ENCODE results near the gene SH2D7. TPM values are rescaled to one million over a fixed set of nuclear protein-coding genes. Genes with fewer than 3 reads are reported as not detected.

The SH2D7 gene
- polyA plus RNA-seq, 1 donor from 2014 or later = not detected

DNA sequence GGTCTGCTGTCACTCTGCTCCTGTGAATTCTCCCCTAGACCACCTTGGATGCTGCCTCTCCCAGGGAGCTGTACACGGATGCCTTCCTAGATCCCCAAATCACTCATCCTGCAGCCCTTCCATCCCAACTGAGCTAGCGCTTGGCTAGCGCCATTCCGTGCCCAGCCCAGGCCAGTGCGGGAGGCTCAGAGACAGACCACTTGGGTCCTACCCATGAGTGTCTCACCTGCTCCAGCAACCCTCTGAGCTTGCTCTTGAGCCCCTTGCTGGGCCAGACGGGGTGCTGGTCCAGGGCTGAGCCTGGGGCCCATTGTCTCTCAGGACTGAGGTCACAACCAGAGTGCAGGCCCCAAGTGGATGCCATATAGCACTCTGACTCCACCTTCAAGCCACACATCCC lies 17.7 kb downstream of the SH2D7 start:
- no peak overlapping the region for H3K27ac ChIP-seq (ENCODE audit: low read length)
- H3K4me3 ChIP-seq (ENCODE audit: low read length) = no peak overlapping the region
- no peaks in the 10 kb centered on the region for H3K9me2 ChIP-seq (ENCODE audit: insufficient read depth, low read length)
- H3K9me3 ChIP-seq (ENCODE audit: low read length) = no peaks in the 10 kb centered on the region
- H3K4me2 ChIP-seq (ENCODE audit: low read length) = no peak overlapping the region
- TF ChIP-seq, protein P1, sequence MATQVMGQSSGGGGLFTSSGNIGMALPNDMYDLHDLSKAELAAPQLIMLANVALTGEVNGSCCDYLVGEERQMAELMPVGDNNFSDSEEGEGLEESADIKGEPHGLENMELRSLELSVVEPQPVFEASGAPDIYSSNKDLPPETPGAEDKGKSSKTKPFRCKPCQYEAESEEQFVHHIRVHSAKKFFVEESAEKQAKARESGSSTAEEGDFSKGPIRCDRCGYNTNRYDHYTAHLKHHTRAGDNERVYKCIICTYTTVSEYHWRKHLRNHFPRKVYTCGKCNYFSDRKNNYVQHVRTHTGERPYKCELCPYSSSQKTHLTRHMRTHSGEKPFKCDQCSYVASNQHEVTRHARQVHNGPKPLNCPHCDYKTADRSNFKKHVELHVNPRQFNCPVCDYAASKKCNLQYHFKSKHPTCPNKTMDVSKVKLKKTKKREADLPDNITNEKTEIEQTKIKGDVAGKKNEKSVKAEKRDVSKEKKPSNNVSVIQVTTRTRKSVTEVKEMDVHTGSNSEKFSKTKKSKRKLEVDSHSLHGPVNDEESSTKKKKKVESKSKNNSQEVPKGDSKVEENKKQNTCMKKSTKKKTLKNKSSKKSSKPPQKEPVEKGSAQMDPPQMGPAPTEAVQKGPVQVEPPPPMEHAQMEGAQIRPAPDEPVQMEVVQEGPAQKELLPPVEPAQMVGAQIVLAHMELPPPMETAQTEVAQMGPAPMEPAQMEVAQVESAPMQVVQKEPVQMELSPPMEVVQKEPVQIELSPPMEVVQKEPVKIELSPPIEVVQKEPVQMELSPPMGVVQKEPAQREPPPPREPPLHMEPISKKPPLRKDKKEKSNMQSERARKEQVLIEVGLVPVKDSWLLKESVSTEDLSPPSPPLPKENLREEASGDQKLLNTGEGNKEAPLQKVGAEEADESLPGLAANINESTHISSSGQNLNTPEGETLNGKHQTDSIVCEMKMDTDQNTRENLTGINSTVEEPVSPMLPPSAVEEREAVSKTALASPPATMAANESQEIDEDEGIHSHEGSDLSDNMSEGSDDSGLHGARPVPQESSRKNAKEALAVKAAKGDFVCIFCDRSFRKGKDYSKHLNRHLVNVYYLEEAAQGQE (IDR thresholded peaks at IDR 0.05; ENCODE audit: borderline replicate concordance) = no peak
- no peak for TF ChIP-seq MXI1 (conservative IDR thresholded peaks at IDR 0.05; ENCODE audit: poor library complexity, severe bottlenecking)
- no peak for TF ChIP-seq RAD21 (conservative IDR thresholded peaks at IDR 0.05)
- no peak for TF ChIP-seq SMC3 (conservative IDR thresholded peaks at IDR 0.05; ENCODE audit: poor library complexity)
- TF ChIP-seq TAF1 (IDR thresholded peaks at IDR 0.05; ENCODE audit: low read depth) = no peak
- TF ChIP-seq POLR2AphosphoS5 (IDR thresholded peaks at IDR 0.05) = no peak
- TF ChIP-seq EZH2 (IDR thresholded peaks at IDR 0.05; ENCODE audit: borderline replicate concordance, insufficient read depth, low read length, poor library complexity, severe bottlenecking) = no peak
- TF ChIP-seq EP300 (conservative IDR thresholded peaks at IDR 0.05; ENCODE audit: poor library complexity, severe bottlenecking) = no peak
- TF ChIP-seq, protein P2, sequence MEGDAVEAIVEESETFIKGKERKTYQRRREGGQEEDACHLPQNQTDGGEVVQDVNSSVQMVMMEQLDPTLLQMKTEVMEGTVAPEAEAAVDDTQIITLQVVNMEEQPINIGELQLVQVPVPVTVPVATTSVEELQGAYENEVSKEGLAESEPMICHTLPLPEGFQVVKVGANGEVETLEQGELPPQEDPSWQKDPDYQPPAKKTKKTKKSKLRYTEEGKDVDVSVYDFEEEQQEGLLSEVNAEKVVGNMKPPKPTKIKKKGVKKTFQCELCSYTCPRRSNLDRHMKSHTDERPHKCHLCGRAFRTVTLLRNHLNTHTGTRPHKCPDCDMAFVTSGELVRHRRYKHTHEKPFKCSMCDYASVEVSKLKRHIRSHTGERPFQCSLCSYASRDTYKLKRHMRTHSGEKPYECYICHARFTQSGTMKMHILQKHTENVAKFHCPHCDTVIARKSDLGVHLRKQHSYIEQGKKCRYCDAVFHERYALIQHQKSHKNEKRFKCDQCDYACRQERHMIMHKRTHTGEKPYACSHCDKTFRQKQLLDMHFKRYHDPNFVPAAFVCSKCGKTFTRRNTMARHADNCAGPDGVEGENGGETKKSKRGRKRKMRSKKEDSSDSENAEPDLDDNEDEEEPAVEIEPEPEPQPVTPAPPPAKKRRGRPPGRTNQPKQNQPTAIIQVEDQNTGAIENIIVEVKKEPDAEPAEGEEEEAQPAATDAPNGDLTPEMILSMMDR (IDR thresholded peaks at IDR 0.05; ENCODE audit: poor library complexity, severe bottlenecking) = no peak
- H3K9ac ChIP-seq (ENCODE audit: low read length) = no peak overlapping the region
- no peaks in the 10 kb centered on the region for H3K79me2 ChIP-seq (replicated peaks; ENCODE audit: insufficient read depth, low read length)
- no peaks in the 10 kb centered on the region for H3K27me3 ChIP-seq (ENCODE audit: insufficient read depth, low read depth, low read length)
- H2AFZ ChIP-seq (ENCODE audit: low read depth, low read length) = no peak overlapping the region
- no peaks in the 10 kb centered on the region for H3K36me3 ChIP-seq (ENCODE audit: insufficient read depth, low read length)
- H3F3A ChIP-seq (ENCODE audit: insufficient read depth, low read length, poor library complexity, severe bottlenecking) = no peaks in the 10 kb centered on the region
- H4K20me1 ChIP-seq (ENCODE audit: insufficient read depth) = no peaks in the 10 kb centered on the region

DNA sequence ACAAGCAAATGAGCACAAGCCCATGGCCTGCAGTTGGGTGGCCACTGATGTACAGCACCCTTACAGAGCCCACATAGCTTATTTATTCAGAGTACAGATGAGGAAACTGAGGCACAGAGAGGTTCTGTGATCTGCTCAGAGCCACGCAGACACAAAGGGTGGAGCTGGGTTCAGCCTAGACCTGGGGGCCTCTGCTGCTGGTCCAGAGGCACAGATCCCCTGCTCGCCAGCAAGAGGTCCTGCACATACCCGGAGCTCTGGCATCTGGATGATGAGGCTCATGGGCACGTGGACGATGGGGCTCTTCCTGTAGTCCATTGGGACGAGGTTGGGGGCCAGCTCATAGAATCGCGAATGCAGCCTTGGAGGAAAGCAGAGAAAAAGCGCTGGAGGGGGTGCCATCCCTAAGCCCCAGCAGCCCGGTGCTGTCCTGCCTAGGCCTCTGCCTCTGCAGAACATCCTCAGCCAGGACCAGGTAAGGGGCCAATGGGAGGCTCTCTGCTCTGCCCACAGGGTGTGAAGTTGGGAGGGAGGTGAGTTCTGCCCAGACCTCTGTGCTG lies 18.6 kb downstream of the SH2D7 start:
- H4K20me1 ChIP-seq (ENCODE audit: insufficient read depth) = no peaks in the 10 kb centered on the region
- no peak overlapping the region for H3K9ac ChIP-seq (ENCODE audit: low read length)
- H2AFZ ChIP-seq (ENCODE audit: low read depth, low read length) = no peak overlapping the region
- no peaks in the 10 kb centered on the region for H3F3A ChIP-seq (ENCODE audit: insufficient read depth, low read length, poor library complexity, severe bottlenecking)
- no peaks in the 10 kb centered on the region for H3K36me3 ChIP-seq (ENCODE audit: insufficient read depth, low read length)
- TF ChIP-seq EZH2 (IDR thresholded peaks at IDR 0.05; ENCODE audit: borderline replicate concordance, insufficient read depth, low read length, poor library complexity, severe bottlenecking) = no peak
- TF ChIP-seq EP300 (conservative IDR thresholded peaks at IDR 0.05; ENCODE audit: poor library complexity, severe bottlenecking) = no peak
- no peak for TF ChIP-seq POLR2AphosphoS5 (IDR thresholded peaks at IDR 0.05)
- no peak for TF ChIP-seq MXI1 (conservative IDR thresholded peaks at IDR 0.05; ENCODE audit: poor library complexity, severe bottlenecking)
- TF ChIP-seq, protein P1 (IDR thresholded peaks at IDR 0.05; ENCODE audit: borderline replicate concordance) = no peak
- TF ChIP-seq, protein P2 (IDR thresholded peaks at IDR 0.05; ENCODE audit: poor library complexity, severe bottlenecking) = no peak
- TF ChIP-seq TAF1 (IDR thresholded peaks at IDR 0.05; ENCODE audit: low read depth) = no peak
- no peak for TF ChIP-seq SMC3 (conservative IDR thresholded peaks at IDR 0.05; ENCODE audit: poor library complexity)
- no peak for TF ChIP-seq RAD21 (conservative IDR thresholded peaks at IDR 0.05)
- H3K79me2 ChIP-seq (replicated peaks; ENCODE audit: insufficient read depth, low read length) = no peaks in the 10 kb centered on the region
- no peak overlapping the region for H3K4me2 ChIP-seq (ENCODE audit: low read length)
- no peaks in the 10 kb centered on the region for H3K27me3 ChIP-seq (ENCODE audit: insufficient read depth, low read depth, low read length)
- no peaks in the 10 kb centered on the region for H3K9me2 ChIP-seq (ENCODE audit: insufficient read depth, low read length)
- no peak overlapping the region for H3K4me3 ChIP-seq (ENCODE audit: low read length)
- H3K9me3 ChIP-seq (ENCODE audit: low read length) = no peaks in the 10 kb centered on the region
- H3K27ac ChIP-seq (ENCODE audit: low read length) = no peak overlapping the region

All from neural cell (in vitro differentiated cells).